A549 (cell line): ENCODE results near the gene MAD1L1.

Experiments
- CBX2 ChIP-seq: fragments of 200-600 bp; sonication (generic); IDR thresholded peaks from 2 replicates; pipeline ENCODE4 v1.6.1; 2016; ENCODE audit warnings: low read depth, mild to moderate bottlenecking, borderline replicate concordance
- CTCF ChIP-seq: fragments of >200 bp; sonication (Bioruptor Twin); formaldehyde crosslinking; IDR thresholded peaks from 3 replicates; pipeline ENCODE4 v1.5.1; 2016
- FOSB ChIP-seq: fragments of 250-450 bp; sonication (Bioruptor Pico); IDR thresholded peaks from 2 replicates; pipeline ENCODE4 v1.5.0; 2020; ENCODE audit warnings: mild to moderate bottlenecking, moderate library complexity
- JUN ChIP-seq, 2 experiments: fragments of >200 bp; sonication (Bioruptor Twin); formaldehyde crosslinking; IDR thresholded peaks; 2 replicates in 1 of 2; 3 replicates in 1 of 2; pipeline ENCODE4 v1.6.1; 2016 to 2017
- POLR2A ChIP-seq: IDR thresholded peaks from 2 replicates; pipeline ENCODE4 v1.6.1; 2012; ENCODE audit warnings: mild to moderate bottlenecking, low read length
- POLR2AphosphoS2 ChIP-seq: conservative IDR thresholded peaks from 2 replicates; pipeline ENCODE4 v1.6.1; 2012; ENCODE audit warnings: low read length, improper control_type of control experiment, inconsistent platforms
- RFX5 ChIP-seq: fragments of 450-650 bp; IDR thresholded peaks from 2 replicates; pipeline ENCODE4 v1.7.1; 2014; ENCODE audit warnings: antibody characterized with exemption, mild to moderate bottlenecking, moderate library complexity

DNA sequence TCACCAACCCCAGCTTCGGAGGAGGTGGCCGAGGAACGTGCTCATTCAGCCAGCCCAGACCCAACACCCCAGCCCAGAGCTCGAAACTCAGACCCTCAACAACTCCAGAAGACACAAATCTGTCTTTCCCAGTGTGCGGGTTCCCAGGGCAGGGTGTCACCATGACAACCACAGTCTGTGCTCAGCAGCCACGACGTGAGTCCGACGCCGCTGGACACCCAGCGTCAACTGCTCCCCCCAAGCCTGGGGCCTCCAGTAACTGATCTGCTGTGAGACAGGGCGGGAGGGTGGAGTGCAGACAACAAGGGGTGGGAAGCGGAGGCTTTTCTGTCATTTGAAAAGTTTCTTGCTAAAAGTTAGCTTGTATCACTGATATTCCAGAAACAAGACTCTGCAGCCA is 167.2 kb downstream of the MAD1L1 start:
- TF ChIP-seq CTCF = no peak
- TF ChIP-seq CBX2 = no peak
- TF ChIP-seq JUN (IDR thresholded peaks at IDR 0.05) = no peak
- no peak for TF ChIP-seq POLR2A
- TF ChIP-seq POLR2AphosphoS2 = no peak
- no peak for TF ChIP-seq RFX5
- no peak for TF ChIP-seq FOSB (CRISPR knock-in tag)
